ENCODE measurements around the gene DPF3.
A peak's percentile ranks its signal among the peaks of the same experiment; 100 is the strongest.

DPF3 gene

DNA sequence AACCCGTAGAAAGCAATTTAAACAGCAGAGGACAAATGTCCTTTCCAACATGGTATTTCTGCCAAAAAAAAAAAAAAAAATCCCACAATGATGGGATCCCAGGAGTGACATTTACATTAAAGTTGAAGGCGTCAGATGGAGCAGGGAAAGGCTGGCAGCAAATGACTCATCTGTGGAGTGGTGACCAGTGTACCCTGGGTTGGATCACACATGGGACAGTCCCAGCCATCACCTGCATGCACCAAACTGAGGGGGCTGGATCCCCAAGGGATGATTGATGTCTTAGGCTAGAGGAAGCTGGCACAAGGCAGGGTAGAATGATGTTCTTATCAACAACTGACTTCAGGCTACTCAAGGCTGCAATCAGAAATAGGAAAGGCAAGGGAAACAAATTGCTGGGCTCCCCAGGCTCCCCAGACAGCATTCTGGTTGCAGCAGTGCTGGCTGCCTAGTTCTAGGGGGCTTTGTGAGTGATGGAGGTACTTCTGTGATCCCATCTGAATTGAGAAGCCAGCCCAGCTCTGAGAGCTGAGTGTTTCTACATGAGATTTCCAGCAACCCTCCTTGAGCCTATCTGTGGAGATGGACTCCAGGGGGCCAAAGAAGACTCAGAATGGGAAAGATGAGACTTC, 117.9 kb downstream of the DPF3 start:
- H3K4ac ChIP-seq (ENCODE audit: low read depth, low read length): no peak overlapping the region
- no peak overlapping the region for H4K12ac ChIP-seq (ENCODE audit: low read depth, low read length)
- H3K27me3 ChIP-seq (ENCODE audit: insufficient read depth, low read length): no peaks in the 10 kb centered on the region
- H4K91ac ChIP-seq (ENCODE audit: low read depth, low read length): peak overlapping the region; percentile 0
- DNase-seq: no peak
- no CpG with 5 or more reads among the region's 2 CpGs for WGBS (ENCODE audit: extremely low coverage, insufficient coverage, insufficient read length)
- no peak overlapping the region for H3K14ac ChIP-seq (ENCODE audit: low read length)
- no peak overlapping the region for H2BK12ac ChIP-seq (ENCODE audit: low read length)
- H2BK5ac ChIP-seq (ENCODE audit: low read depth, low read length, poor library complexity): no peak overlapping the region
- H3K4me1 ChIP-seq (ENCODE audit: control insufficient read depth in 1 of 2, insufficient read depth in 2 of 2, low read length in 2 of 2): peaks cover 6 to 9% of the 10 kb centered on the region in 2 experiments
- peaks cover 3% of the 10 kb centered on the region for H3K79me1 ChIP-seq (ENCODE audit: low read length)
- no peak overlapping the region for H3K23ac ChIP-seq (ENCODE audit: low read length)
- no peak overlapping the region for H2AFZ ChIP-seq (ENCODE audit: insufficient read depth, low read length, poor library complexity)
- H4K8ac ChIP-seq (ENCODE audit: low read depth, low read length): no peak overlapping the region
- no peak overlapping the region for H2AK5ac ChIP-seq (ENCODE audit: low read length)
- no peak overlapping the region for H3K18ac ChIP-seq (ENCODE audit: low read length)
- H3K36me3 ChIP-seq (ENCODE audit: control insufficient read depth in 1 of 2, insufficient read depth in 2 of 2, low read length in 2 of 2): no peaks in the 10 kb centered on the region
- no peak overlapping the region for H3K4me2 ChIP-seq (ENCODE audit: low read length)
- no peaks in the 10 kb centered on the region for H3K79me2 ChIP-seq (ENCODE audit: control insufficient read depth, insufficient read depth, low read length, poor library complexity)
- H3K27ac ChIP-seq (ENCODE audit: low read depth, low read length): no peak overlapping the region
- H2BK120ac ChIP-seq (ENCODE audit: insufficient read depth, low read length, poor library complexity): no peak overlapping the region
- H3K9ac ChIP-seq (ENCODE audit: low read length): no peak overlapping the region
- no peak overlapping the region for H3K4me3 ChIP-seq (ENCODE audit: low read depth, low read length)
- H3K9me3 ChIP-seq (ENCODE audit: insufficient read depth, low read depth, low read length): peaks cover 5% of the 10 kb centered on the region

DNA sequence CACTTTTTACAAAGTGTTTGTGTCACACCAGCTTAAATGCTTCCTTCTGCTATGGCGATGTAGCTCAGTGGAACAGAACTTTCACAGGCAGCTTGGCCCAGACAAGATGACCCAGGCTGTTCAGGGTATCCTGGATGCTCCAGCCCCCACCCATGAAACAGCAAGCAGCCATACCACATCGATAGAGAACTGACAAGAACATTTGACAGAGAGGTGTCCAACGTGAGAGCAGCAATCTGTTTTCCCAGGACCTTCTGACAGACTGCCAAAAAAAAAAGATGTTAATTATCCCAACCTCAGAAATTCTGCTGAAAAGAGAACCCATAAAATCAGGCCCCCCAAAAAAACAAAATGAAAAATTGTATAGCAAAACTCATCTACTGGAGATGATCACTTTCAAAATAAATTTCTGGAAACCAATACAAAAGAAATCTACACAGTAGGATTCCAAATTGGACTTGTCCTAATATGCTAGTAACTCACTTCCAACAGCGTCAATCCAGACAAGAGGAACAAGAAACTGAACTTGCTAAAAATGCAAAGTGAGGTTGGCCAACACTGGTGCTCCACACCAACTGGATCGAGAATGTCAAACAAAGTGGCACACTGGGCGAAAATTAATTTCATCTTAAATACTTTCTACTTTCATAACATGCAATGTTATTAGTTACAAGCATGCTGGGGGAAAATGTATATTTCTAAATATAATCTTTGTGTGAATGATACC, 118.8 kb downstream of the DPF3 start:
- H3K4me3 ChIP-seq (ENCODE audit: low read depth, low read length): no peak overlapping the region
- H4K8ac ChIP-seq (ENCODE audit: low read depth, low read length): no peak overlapping the region
- H4K91ac ChIP-seq (ENCODE audit: low read depth, low read length): no peak overlapping the region
- no peak overlapping the region for H3K18ac ChIP-seq (ENCODE audit: low read length)
- H3K4me2 ChIP-seq (ENCODE audit: low read length): no peak overlapping the region
- H2BK120ac ChIP-seq (ENCODE audit: insufficient read depth, low read length, poor library complexity): no peak overlapping the region
- H2AK5ac ChIP-seq (ENCODE audit: low read length): no peak overlapping the region
- H3K4me1 ChIP-seq (ENCODE audit: control insufficient read depth in 1 of 2, insufficient read depth in 2 of 2, low read length in 2 of 2): peaks cover 3 to 4% of the 10 kb centered on the region in 2 experiments
- no peak overlapping the region for H2AFZ ChIP-seq (ENCODE audit: insufficient read depth, low read length, poor library complexity)
- peaks cover 5% of the 10 kb centered on the region for H3K9me3 ChIP-seq (ENCODE audit: insufficient read depth, low read depth, low read length)
- H4K12ac ChIP-seq (ENCODE audit: low read depth, low read length): no peak overlapping the region
- no peak for DNase-seq
- no peaks in the 10 kb centered on the region for H3K79me1 ChIP-seq (ENCODE audit: low read length)
- no peak overlapping the region for H3K27ac ChIP-seq (ENCODE audit: low read depth, low read length)
- H3K23ac ChIP-seq (ENCODE audit: low read length): no peak overlapping the region
- H3K9ac ChIP-seq (ENCODE audit: low read length): peak overlapping the region; percentile 5
- WGBS (ENCODE audit: extremely low coverage, insufficient coverage, insufficient read length): no CpG with 5 or more reads among the region's 6 CpGs
- no peak overlapping the region for H3K4ac ChIP-seq (ENCODE audit: low read depth, low read length)
- no peaks in the 10 kb centered on the region for H3K27me3 ChIP-seq (ENCODE audit: insufficient read depth, low read length)
- no peaks in the 10 kb centered on the region for H3K79me2 ChIP-seq (ENCODE audit: control insufficient read depth, insufficient read depth, low read length, poor library complexity)
- no peak overlapping the region for H2BK12ac ChIP-seq (ENCODE audit: low read length)
- H3K36me3 ChIP-seq (ENCODE audit: control insufficient read depth in 1 of 2, insufficient read depth in 2 of 2, low read length in 2 of 2): no peaks in the 10 kb centered on the region
- no peak overlapping the region for H2BK5ac ChIP-seq (ENCODE audit: low read depth, low read length, poor library complexity)
- H3K14ac ChIP-seq (ENCODE audit: low read length): no peak overlapping the region

DNA sequence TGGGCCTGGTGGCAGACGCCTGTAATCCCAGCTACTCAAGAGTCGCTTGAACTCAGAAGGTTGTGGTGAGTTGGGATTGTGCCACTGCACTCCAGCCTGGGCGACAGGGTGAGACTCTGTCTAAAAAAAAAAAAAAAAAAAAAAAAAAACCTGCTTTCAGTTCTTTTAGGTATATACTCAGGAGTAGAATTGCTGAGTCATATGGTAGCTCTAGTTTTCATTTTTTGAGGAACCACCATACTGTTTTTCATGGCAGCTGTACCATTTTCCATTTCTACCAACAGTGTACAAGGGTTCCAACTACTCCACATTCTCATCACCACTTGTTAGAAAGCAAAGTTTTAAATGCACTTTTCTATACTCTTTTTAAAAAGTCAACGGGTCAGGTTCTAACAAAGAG, 119.8 kb downstream of the DPF3 start:
- Histone ChIP-seq H3K79me1 (ENCODE audit: low read length) (no peaks in the 10 kb centered on the region), H4K8ac (ENCODE audit: low read depth, low read length) (no peak overlapping the region), H2AK5ac (ENCODE audit: low read length) (no peak overlapping the region), H2BK120ac (ENCODE audit: insufficient read depth, low read length, poor library complexity) (no peak overlapping the region), H3K4me3 (ENCODE audit: low read depth, low read length) (no peak overlapping the region), H3K9me3 (ENCODE audit: insufficient read depth, low read depth, low read length) (peaks cover 5% of the 10 kb centered on the region), H2BK5ac (ENCODE audit: low read depth, low read length, poor library complexity) (no peak overlapping the region), H3K23ac (ENCODE audit: low read length) (no peak overlapping the region), H3K27me3 (ENCODE audit: insufficient read depth, low read length) (no peaks in the 10 kb centered on the region), H4K91ac (ENCODE audit: low read depth, low read length) (no peak overlapping the region), H2AFZ (ENCODE audit: insufficient read depth, low read length, poor library complexity) (no peak overlapping the region), H2BK12ac (ENCODE audit: low read length) (no peak overlapping the region), H3K14ac (ENCODE audit: low read length) (no peak overlapping the region), H3K4me1 (ENCODE audit: control insufficient read depth in 1 of 2, insufficient read depth in 2 of 2, low read length in 2 of 2) (peaks cover 2 to 3% of the 10 kb centered on the region in 2 experiments), H3K79me2 (ENCODE audit: control insufficient read depth, insufficient read depth, low read length, poor library complexity) (no peaks in the 10 kb centered on the region), H3K4ac (ENCODE audit: low read depth, low read length) (no peak overlapping the region), H3K27ac (ENCODE audit: low read depth, low read length) (no peak overlapping the region), H3K4me2 (ENCODE audit: low read length) (no peak overlapping the region), H3K18ac (ENCODE audit: low read length) (no peak overlapping the region), H4K12ac (ENCODE audit: low read depth, low read length) (no peak overlapping the region), H3K9ac (ENCODE audit: low read length) (no peak overlapping the region), H3K36me3 (ENCODE audit: control insufficient read depth in 1 of 2, insufficient read depth in 2 of 2, low read length in 2 of 2) (no peaks in the 10 kb centered on the region)
- WGBS (ENCODE audit: extremely low coverage, insufficient coverage, insufficient read length): no CpG with 5 or more reads among the region's 4 CpGs
- no peak for DNase-seq

DNA sequence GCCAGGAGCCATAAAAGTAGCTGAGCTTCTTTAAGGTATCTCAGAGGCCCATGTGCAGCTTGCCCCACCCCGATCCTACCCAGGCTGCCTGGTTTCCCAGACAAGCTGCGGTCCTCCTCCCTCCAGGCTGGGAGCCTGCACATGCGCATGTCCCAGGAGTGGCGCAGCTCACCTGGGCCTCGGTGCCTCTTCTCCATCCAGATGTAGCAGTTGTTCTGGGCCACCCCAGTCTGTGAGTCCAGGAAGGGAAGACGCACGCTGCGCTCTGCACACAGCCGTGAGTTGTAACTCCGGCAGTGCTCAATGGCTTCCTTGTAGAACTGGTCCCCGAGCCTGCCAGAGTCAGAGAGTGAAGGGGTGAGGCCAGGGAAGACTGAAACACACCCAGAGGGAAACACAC, 122.3 kb downstream of the DPF3 start:
- Histone ChIP-seq H4K12ac (ENCODE audit: low read depth, low read length) (no peak overlapping the region), H3K23ac (ENCODE audit: low read length) (no peak overlapping the region), H3K14ac (ENCODE audit: low read length) (no peak overlapping the region), H4K8ac (ENCODE audit: low read depth, low read length) (no peak overlapping the region), H4K91ac (ENCODE audit: low read depth, low read length) (no peak overlapping the region), H3K9ac (ENCODE audit: low read length) (no peak overlapping the region), H2AK5ac (ENCODE audit: low read length) (no peak overlapping the region), H3K4me2 (ENCODE audit: low read length) (no peak overlapping the region), H2BK12ac (ENCODE audit: low read length) (no peak overlapping the region), H3K9me3 (ENCODE audit: insufficient read depth, low read depth, low read length) (peaks cover 2% of the 10 kb centered on the region), H3K79me1 (ENCODE audit: low read length) (no peaks in the 10 kb centered on the region), H3K79me2 (ENCODE audit: control insufficient read depth, insufficient read depth, low read length, poor library complexity) (no peaks in the 10 kb centered on the region), H3K4me3 (ENCODE audit: low read depth, low read length) (no peak overlapping the region), H2AFZ (ENCODE audit: insufficient read depth, low read length, poor library complexity) (no peak overlapping the region), H3K36me3 (ENCODE audit: control insufficient read depth in 1 of 2, insufficient read depth in 2 of 2, low read length in 2 of 2) (no peaks in the 10 kb centered on the region), H3K18ac (ENCODE audit: low read length) (no peak overlapping the region), H2BK120ac (ENCODE audit: insufficient read depth, low read length, poor library complexity) (no peak overlapping the region), H3K27ac (ENCODE audit: low read depth, low read length) (no peak overlapping the region), H3K4me1 (ENCODE audit: control insufficient read depth in 1 of 2, insufficient read depth in 2 of 2, low read length in 2 of 2) (no peaks in the 10 kb centered on the region), H3K4ac (ENCODE audit: low read depth, low read length) (no peak overlapping the region), H2BK5ac (ENCODE audit: low read depth, low read length, poor library complexity) (no peak overlapping the region), H3K27me3 (ENCODE audit: insufficient read depth, low read length) (no peaks in the 10 kb centered on the region)
- WGBS (ENCODE audit: extremely low coverage, insufficient coverage, insufficient read length): no CpG with 5 or more reads among the region's 11 CpGs
- DNase-seq: no peak

All from trophoblast cell (in vitro differentiated cells and primary cell).